HepG2 (cell line): ENCODE measurements around the gene PKMYT1. TPM values are rescaled to one million over a fixed set of nuclear protein-coding genes. Genes with fewer than 3 reads are reported as not detected.

Source experiments
- BRD4 ChIP-seq: sonication (generic); formaldehyde crosslinking; IDR thresholded peaks from 2 replicates; pipeline ENCODE4 v1.4.0; 2020; ENCODE audit warnings: missing genetic modification reagents
- ELF1 ChIP-seq: sonication (generic); formaldehyde crosslinking; IDR thresholded peaks from 2 replicates; pipeline ENCODE4 v1.4.0; 2020; ENCODE audit warnings: missing genetic modification reagents
- ETV5 ChIP-seq: IDR thresholded peaks from 2 replicates; pipeline ENCODE4 v1.6.1; 2018; ENCODE audit warnings: missing biosample characterization, missing genetic modification reagents, inconsistent platforms, borderline replicate concordance
- GABPB1 ChIP-seq: IDR thresholded peaks from 2 replicates; pipeline ENCODE4 v1.6.1; 2016; ENCODE audit warnings: mild to moderate bottlenecking, missing genetic modification reagents, moderate library complexity, missing compliant biosample characterization
- KAT8 ChIP-seq: IDR thresholded peaks from 2 replicates; pipeline ENCODE4 v1.6.1; 2016; ENCODE audit warnings: missing genetic modification reagents, missing compliant biosample characterization
- KLF6 ChIP-seq: IDR thresholded peaks from 2 replicates; pipeline ENCODE4 v1.8.0; 2016; ENCODE audit warnings: missing biosample characterization, missing genetic modification reagents
- NAIF1 ChIP-seq: sonication (generic); formaldehyde crosslinking; IDR thresholded peaks from 2 replicates; pipeline ENCODE4 v1.5.0; 2020; ENCODE audit warnings: mild to moderate bottlenecking, missing genetic modification reagents, borderline replicate concordance
- NFATC3 ChIP-seq: sonication (generic); formaldehyde crosslinking; IDR thresholded peaks from 2 replicates; pipeline ENCODE4 v1.5.1; 2020; ENCODE audit warnings: mild to moderate bottlenecking, missing genetic modification reagents
- NFE2L1 ChIP-seq: sonication (generic); formaldehyde crosslinking; IDR thresholded peaks from 2 replicates; pipeline ENCODE4 v1.4.0; 2020; ENCODE audit warnings: missing genetic modification reagents, mild to moderate bottlenecking, borderline replicate concordance
- RFX5 ChIP-seq: IDR thresholded peaks from 2 replicates; pipeline ENCODE4 v1.6.1; 2011; ENCODE audit warnings: low read depth, low read length, improper control_type of control experiment
- SRY ChIP-seq: sonication (generic); formaldehyde crosslinking; IDR thresholded peaks from 2 replicates; pipeline ENCODE4 v1.8.0; 2022; ENCODE audit warnings: mild to moderate bottlenecking, missing genetic modification reagents
- TBL1XR1 ChIP-seq: fragments of 150-350 bp; IDR thresholded peaks from 2 replicates; pipeline ENCODE4 v1.6.1; 2014; ENCODE audit warnings: borderline replicate concordance, low read length; ENCODE audit not compliant: partially characterized antibody
- ZFP36 ChIP-seq: fragments of 150-350 bp; IDR thresholded peaks from 2 replicates; pipeline ENCODE4 v1.6.1; 2018; ENCODE audit warnings: borderline replicate concordance, low read length, low read depth; ENCODE audit not compliant: partially characterized antibody
- ZNF274 ChIP-seq: sonication (generic); formaldehyde crosslinking; IDR thresholded peaks from 2 replicates; pipeline ENCODE4 v1.5.1; 2020; ENCODE audit warnings: mild to moderate bottlenecking, missing genetic modification reagents
- ZNF431 ChIP-seq: sonication (generic); formaldehyde crosslinking; IDR thresholded peaks from 2 replicates; pipeline ENCODE4 v1.9.0; 2022; ENCODE audit warnings: missing genetic modification reagents, low read depth, mild to moderate bottlenecking, borderline replicate concordance
- ZNF558 ChIP-seq: sonication (generic); formaldehyde crosslinking; IDR thresholded peaks from 2 replicates; pipeline ENCODE4 v1.9.0; 2022; ENCODE audit warnings: mild to moderate bottlenecking, missing genetic modification reagents, borderline replicate concordance
- ZNF776 ChIP-seq: sonication (generic); formaldehyde crosslinking; IDR thresholded peaks from 2 replicates; pipeline ENCODE4 v1.4.0; 2020; ENCODE audit warnings: mild to moderate bottlenecking, missing genetic modification reagents
- polyA plus RNA-seq, 8 experiments: library from polyadenylated mRNA; depleted of rRNA in 3 of 8; stranded (reverse) in 7 of 8; unstranded in 1 of 8; fragments of >200 nt; fragmentation: Illumina TruSeq in 4 of 8; extraction: Trizol in 4 of 8; gene quantifications; 2 replicates each; pipeline versions ENCODE4 v1.2.1 to v1.2.3, GENCODE V29; 2011 to 2016; ENCODE audit warnings: low read depth in 4 of 8, missing spikeins in 1 of 8, mixed read lengths in 1 of 8; ENCODE audit not compliant: insufficient read depth in 1 of 8
- total RNA-seq, 5 experiments: library from RNA; depleted of rRNA; stranded (reverse); fragments of >200 nt; fragmentation: Illumina TruSeq; extraction: Trizol; gene quantifications; 2 replicates each; pipeline ENCODE4 v1.2.3, GENCODE V29; 2016; ENCODE audit warnings: low read depth in 1 of 5
- TF ChIP-seq, protein P1 (sequence below): sonication (generic); formaldehyde crosslinking; IDR thresholded peaks from 2 replicates; pipeline ENCODE4 v1.5.1; 2020; ENCODE audit warnings: mild to moderate bottlenecking, missing genetic modification reagents, moderate library complexity
- TF ChIP-seq, protein P2 (sequence below): sonication (generic); formaldehyde crosslinking; IDR thresholded peaks from 2 replicates; pipeline ENCODE4 v1.8.0; 2022; ENCODE audit warnings: missing genetic modification reagents, mild to moderate bottlenecking, borderline replicate concordance
- TF ChIP-seq, protein P3 (sequence below): sonication (generic); formaldehyde crosslinking; IDR thresholded peaks from 2 replicates; pipeline ENCODE4 v1.4.0; 2020; ENCODE audit warnings: missing genetic modification reagents, mild to moderate bottlenecking, borderline replicate concordance

The PKMYT1 gene
- total and polyA plus RNA-seq, 2 of the 13 experiments (the other 11 are each of a cell fraction or from before 2014, with no cell fraction given): 7.0 to 27.8 TPM

DNA sequence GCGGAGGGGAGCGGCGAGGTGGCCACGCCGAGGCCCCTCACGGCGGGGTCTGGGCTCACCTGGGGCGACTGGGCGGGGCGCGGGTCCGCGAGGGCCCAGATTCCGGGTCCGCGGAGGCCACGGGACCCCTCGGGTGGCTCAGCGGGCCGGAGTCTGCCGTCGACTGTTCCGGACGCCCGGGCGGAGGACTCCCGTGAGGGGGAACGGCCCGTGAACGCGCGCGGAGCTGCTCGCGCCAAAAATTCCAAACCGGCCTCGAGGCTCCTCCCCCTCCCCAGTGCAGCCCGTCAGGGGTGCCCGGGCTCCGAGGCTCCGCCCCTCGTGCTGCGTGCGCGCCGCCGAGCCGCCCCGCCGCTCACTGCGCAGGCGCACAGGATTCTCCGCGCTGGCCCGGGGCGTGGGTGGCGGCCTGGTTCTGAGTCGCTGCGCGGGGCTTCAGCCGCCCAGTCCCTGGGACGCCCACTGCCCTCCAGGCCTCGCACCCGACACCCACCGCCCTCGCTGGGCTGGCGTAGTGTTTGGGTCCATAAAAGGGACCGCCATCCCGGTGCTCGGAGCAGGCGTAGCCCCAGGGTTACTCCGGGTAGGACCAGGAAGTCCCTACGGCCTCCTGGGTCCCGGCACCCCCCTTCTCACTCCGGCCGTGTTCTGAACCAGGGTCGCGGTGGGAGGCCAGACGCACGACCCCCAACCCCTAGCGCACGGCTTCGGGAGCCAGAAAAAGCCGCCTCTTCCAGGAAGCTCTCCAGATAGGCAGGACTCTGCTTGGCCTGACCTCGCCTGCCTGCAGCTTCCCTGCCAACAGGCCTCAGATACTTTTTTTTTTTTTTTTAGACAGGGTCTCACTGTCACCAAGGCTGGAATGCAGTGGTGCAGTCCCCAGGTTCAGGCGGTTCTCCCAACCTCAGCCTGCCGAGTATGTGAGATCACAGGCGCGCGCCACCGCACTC lies at the start of gene PKMYT1 (continued):
- TF ChIP-seq, protein P1, sequence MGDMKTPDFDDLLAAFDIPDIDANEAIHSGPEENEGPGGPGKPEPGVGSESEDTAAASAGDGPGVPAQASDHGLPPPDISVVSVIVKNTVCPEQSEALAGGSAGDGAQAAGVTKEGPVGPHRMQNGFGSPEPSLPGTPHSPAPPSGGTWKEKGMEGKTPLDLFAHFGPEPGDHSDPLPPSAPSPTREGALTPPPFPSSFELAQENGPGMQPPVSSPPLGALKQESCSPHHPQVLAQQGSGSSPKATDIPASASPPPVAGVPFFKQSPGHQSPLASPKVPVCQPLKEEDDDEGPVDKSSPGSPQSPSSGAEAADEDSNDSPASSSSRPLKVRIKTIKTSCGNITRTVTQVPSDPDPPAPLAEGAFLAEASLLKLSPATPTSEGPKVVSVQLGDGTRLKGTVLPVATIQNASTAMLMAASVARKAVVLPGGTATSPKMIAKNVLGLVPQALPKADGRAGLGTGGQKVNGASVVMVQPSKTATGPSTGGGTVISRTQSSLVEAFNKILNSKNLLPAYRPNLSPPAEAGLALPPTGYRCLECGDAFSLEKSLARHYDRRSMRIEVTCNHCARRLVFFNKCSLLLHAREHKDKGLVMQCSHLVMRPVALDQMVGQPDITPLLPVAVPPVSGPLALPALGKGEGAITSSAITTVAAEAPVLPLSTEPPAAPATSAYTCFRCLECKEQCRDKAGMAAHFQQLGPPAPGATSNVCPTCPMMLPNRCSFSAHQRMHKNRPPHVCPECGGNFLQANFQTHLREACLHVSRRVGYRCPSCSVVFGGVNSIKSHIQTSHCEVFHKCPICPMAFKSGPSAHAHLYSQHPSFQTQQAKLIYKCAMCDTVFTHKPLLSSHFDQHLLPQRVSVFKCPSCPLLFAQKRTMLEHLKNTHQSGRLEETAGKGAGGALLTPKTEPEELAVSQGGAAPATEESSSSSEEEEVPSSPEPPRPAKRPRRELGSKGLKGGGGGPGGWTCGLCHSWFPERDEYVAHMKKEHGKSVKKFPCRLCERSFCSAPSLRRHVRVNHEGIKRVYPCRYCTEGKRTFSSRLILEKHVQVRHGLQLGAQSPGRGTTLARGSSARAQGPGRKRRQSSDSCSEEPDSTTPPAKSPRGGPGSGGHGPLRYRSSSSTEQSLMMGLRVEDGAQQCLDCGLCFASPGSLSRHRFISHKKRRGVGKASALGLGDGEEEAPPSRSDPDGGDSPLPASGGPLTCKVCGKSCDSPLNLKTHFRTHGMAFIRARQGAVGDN (CRISPR knock-in tag): peak; percentile 70
- TF ChIP-seq, protein P2, sequence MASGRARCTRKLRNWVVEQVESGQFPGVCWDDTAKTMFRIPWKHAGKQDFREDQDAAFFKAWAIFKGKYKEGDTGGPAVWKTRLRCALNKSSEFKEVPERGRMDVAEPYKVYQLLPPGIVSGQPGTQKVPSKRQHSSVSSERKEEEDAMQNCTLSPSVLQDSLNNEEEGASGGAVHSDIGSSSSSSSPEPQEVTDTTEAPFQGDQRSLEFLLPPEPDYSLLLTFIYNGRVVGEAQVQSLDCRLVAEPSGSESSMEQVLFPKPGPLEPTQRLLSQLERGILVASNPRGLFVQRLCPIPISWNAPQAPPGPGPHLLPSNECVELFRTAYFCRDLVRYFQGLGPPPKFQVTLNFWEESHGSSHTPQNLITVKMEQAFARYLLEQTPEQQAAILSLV (CRISPR knock-in tag): peak; percentile 30; the same call in 1 of the 2 replicates
- TF ChIP-seq KAT8 (CRISPR knock-in tag): peak; percentile 75
- TF ChIP-seq RFX5: no peak
- no peak for TF ChIP-seq TBL1XR1
- 0 out of 2 replicates have a peak, but pooled peaks have one; percentile 47 for TF ChIP-seq GABPB1
- TF ChIP-seq, protein P3, sequence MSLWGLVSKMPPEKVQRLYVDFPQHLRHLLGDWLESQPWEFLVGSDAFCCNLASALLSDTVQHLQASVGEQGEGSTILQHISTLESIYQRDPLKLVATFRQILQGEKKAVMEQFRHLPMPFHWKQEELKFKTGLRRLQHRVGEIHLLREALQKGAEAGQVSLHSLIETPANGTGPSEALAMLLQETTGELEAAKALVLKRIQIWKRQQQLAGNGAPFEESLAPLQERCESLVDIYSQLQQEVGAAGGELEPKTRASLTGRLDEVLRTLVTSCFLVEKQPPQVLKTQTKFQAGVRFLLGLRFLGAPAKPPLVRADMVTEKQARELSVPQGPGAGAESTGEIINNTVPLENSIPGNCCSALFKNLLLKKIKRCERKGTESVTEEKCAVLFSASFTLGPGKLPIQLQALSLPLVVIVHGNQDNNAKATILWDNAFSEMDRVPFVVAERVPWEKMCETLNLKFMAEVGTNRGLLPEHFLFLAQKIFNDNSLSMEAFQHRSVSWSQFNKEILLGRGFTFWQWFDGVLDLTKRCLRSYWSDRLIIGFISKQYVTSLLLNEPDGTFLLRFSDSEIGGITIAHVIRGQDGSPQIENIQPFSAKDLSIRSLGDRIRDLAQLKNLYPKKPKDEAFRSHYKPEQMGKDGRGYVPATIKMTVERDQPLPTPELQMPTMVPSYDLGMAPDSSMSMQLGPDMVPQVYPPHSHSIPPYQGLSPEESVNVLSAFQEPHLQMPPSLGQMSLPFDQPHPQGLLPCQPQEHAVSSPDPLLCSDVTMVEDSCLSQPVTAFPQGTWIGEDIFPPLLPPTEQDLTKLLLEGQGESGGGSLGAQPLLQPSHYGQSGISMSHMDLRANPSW (CRISPR knock-in tag): no peak; the same call in 1 of the 2 replicates
- no peak; the same call in 1 of the 2 replicates for TF ChIP-seq ZNF274 (CRISPR knock-in tag)
- TF ChIP-seq ZFP36: peak; percentile 77
- TF ChIP-seq NFATC3 (CRISPR knock-in tag): no peak
- peak; percentile 61; the same call in 1 of the 2 replicates for TF ChIP-seq NAIF1 (CRISPR knock-in tag)
- TF ChIP-seq BRD4 (CRISPR knock-in tag): peak; percentile 88
- TF ChIP-seq SRY (CRISPR knock-in tag): 0 out of 2 replicates have a peak, but pooled peaks have one; percentile 53
- TF ChIP-seq ZNF431: peak; percentile 21; the same call in 1 of the 2 replicates
- TF ChIP-seq KLF6 (CRISPR knock-in tag): 0 out of 2 replicates have a peak, but pooled peaks have one; percentile 34
- TF ChIP-seq ZNF776 (CRISPR knock-in tag): peak; percentile 5; the same call in 1 of the 2 replicates
- 0 out of 2 replicates have a peak, but pooled peaks have one; percentile 29 for TF ChIP-seq NFE2L1 (CRISPR knock-in tag)
- TF ChIP-seq ETV5 (CRISPR knock-in tag): peak; percentile 45
- TF ChIP-seq ELF1 (CRISPR knock-in tag): peak; percentile 68
- TF ChIP-seq ZNF558: peak; percentile 69; the same call in 1 of the 2 replicates
